Gastroesophageal sphincter (tissue), 4 donors: Measurements from ENCODE around the gene KIF13A. TPM values are rescaled to one million over a fixed set of nuclear protein-coding genes. Genes with fewer than 3 reads are reported as not detected.

Experiments
- ATAC-seq: fragments of 150-250 bp; one replicate; pipeline ENCODE4 v1.9.1; 2016; ENCODE audit warnings: mild to moderate bottlenecking, moderate library complexity
- H3K27ac ChIP-seq, 4 donors: fragments of 200-600 bp; sonication (generic) in 3 of 4; 1 replicate in 3 of 4; 2 replicates in 1 of 4; pipeline ENCODE4 v1.5.1; 2016 to 2019
- H3K27me3 ChIP-seq: fragments of 200-600 bp; sonication (generic); one replicate; pipeline ENCODE4 v1.5.1; 2019
- H3K36me3 ChIP-seq, 2 donors: fragments of 200-600 bp; sonication (generic); one replicate each; pipeline ENCODE4 v1.5.1; 2019; ENCODE audit warnings: control low read depth in 1 of 2
- H3K4me1 ChIP-seq, 3 donors: fragments of 200-600 bp; sonication (generic); 1 replicate in 2 of 3; 2 replicates in 1 of 3; pipeline ENCODE4 v1.5.1; 2016 to 2019; ENCODE audit warnings: control low read depth in 2 of 3
- H3K4me3 ChIP-seq, 2 donors: fragments of 200-600 bp; sonication (generic); one replicate each; pipeline ENCODE4 v1.5.1; 2019; ENCODE audit warnings: mild to moderate bottlenecking in 1 of 2, moderate library complexity in 1 of 2
- H3K9me3 ChIP-seq, 3 donors: fragments of 200-600 bp; sonication (generic); one replicate each; pipeline ENCODE4 v1.5.1; 2017 to 2019; ENCODE audit warnings: control low read depth in 2 of 3
- CTCF ChIP-seq, 4 experiments: fragments of 200-600 bp in 2 of 4; fragments of 450-650 bp in 2 of 4; sonication (generic) in 1 of 4; IDR thresholded peaks; one replicate each; pipeline ENCODE4 v1.5.1; 2017 to 2019; ENCODE audit warnings: antibody characterized with exemption in 4 of 4, mild to moderate bottlenecking in 2 of 4, moderate library complexity in 2 of 4
- EP300 ChIP-seq: sonication (generic); formaldehyde crosslinking; IDR thresholded peaks from one replicate; pipeline ENCODE4 v1.6.1; 2017; ENCODE audit warnings: antibody characterized with exemption, mild to moderate bottlenecking
- POLR2A ChIP-seq, 2 donors: fragments of 450-650 bp; IDR thresholded peaks; one replicate each; pipeline ENCODE4 v1.6.1; 2017; ENCODE audit warnings: antibody characterized with exemption in 2 of 2, mild to moderate bottlenecking in 2 of 2, moderate library complexity in 1 of 2
- POLR2AphosphoS5 ChIP-seq: sonication (generic); formaldehyde crosslinking; IDR thresholded peaks from one replicate; pipeline ENCODE4 v1.6.1; 2017; ENCODE audit warnings: antibody characterized with exemption
- WGBS, 2 donors: methylation state at CpG; one replicate each; pipeline ENCODE4 v1.1.5; 2018; ENCODE audit warnings: low coverage in 1 of 2; 5-methylcytosine and 5-hydroxymethylcytosine counted together
- total RNA-seq, 4 donors: library from RNA; depleted of rRNA; stranded (reverse); fragments of >200 nt; gene quantifications; one replicate each; pipeline ENCODE4 v1.1.0, GENCODE V29; 2016

The KIF13A gene
- total RNA-seq, 4 donors from 2014 or later = 67.7 to 98.9 (median 84.1) TPM

- WGBS, 2 donors = 75 to 82% methylated on average over 2 of the region's 2 CpGs
Observed at GRCh38 chr6:17968876-17969275, 18.6 kb downstream of the KIF13A start.

GRCh38 chr6:17967668-17968518 is 19.5 kb downstream of the KIF13A start:
- TF ChIP-seq POLR2A (IDR thresholded peaks at IDR 0.05) (no peak), EP300 (no peak), POLR2AphosphoS5 (no peak), CTCF (IDR thresholded peaks at IDR 0.05) (no peak)
- Histone ChIP-seq H3K9me3 (no peaks in the 10 kb centered on the region), H3K4me1 (peaks cover 8 to 86% (median 46%) of the 10 kb centered on the region in 3 donors), H3K4me3 (no peak overlapping the region), H3K27me3 (no peaks in the 10 kb centered on the region), H3K36me3 (no peaks in the 10 kb centered on the region), H3K27ac (peak overlapping the region in 3 of 4 donors; percentile 60 to 80 (median 77))
- no peak for ATAC-seq
- 60 to 85% methylated on average over 4 of the region's 5 CpGs for WGBS, 2 donors

More at GRCh38 chr6:17968876-17969275, 18.6 kb downstream of the KIF13A start:
- Histone ChIP-seq H3K9me3 (no peaks in the 10 kb centered on the region), H3K36me3 (no peaks in the 10 kb centered on the region), H3K4me3 (no peak overlapping the region), H3K27me3 (no peaks in the 10 kb centered on the region), H3K27ac (peak overlapping the region in 3 of 4 donors; percentile 52 to 80 (median 77)), H3K4me1 (peaks cover 13 to 93% (median 53%) of the 10 kb centered on the region in 3 donors)
- TF ChIP-seq CTCF (IDR thresholded peaks at IDR 0.05) (no peak), EP300 (no peak), POLR2A (IDR thresholded peaks at IDR 0.05) (no peak), POLR2AphosphoS5 (no peak)
- no peak for ATAC-seq

GRCh38 chr6:17966451-17966850 is 21.0 kb downstream of the KIF13A start:
- ATAC-seq = no peak
- TF ChIP-seq EP300 (no peak), POLR2AphosphoS5 (no peak), POLR2A (IDR thresholded peaks at IDR 0.05) (no peak), CTCF (IDR thresholded peaks at IDR 0.05) (no peak)
- WGBS, 2 donors = 39 to 92% methylated on average over 2 of the region's 2 CpGs
- Histone ChIP-seq H3K27me3 (no peaks in the 10 kb centered on the region), H3K36me3 (no peaks in the 10 kb centered on the region), H3K9me3 (no peaks in the 10 kb centered on the region), H3K4me3 (no peak overlapping the region), H3K4me1 (peaks cover 11 to 86% (median 43%) of the 10 kb centered on the region in 3 donors), H3K27ac (peak overlapping the region; percentile 11 to 80 (median 52))

GRCh38 chr6:17965397-17965796 is 22.0 kb downstream of the KIF13A start:
- Histone ChIP-seq H3K36me3 (no peaks in the 10 kb centered on the region), H3K4me3 (no peak overlapping the region), H3K9me3 (no peaks in the 10 kb centered on the region), H3K27me3 (no peaks in the 10 kb centered on the region), H3K4me1 (peaks cover 14 to 86% (median 33%) of the 10 kb centered on the region in 3 donors), H3K27ac (peak overlapping the region; percentile 11 to 80 (median 78))
- ATAC-seq = peak; percentile 39
- TF ChIP-seq POLR2AphosphoS5 = peak; percentile 81
- no peak for TF ChIP-seq CTCF (IDR thresholded peaks at IDR 0.05)

GRCh38 chr6:17964633-17965032 is 22.8 kb downstream of the KIF13A start:
- H3K27ac ChIP-seq = peak overlapping the region; percentile 11 to 80 (median 78)
- no peak overlapping the region for H3K4me3 ChIP-seq
- peaks cover 14 to 88% (median 36%) of the 10 kb centered on the region in 3 donors for H3K4me1 ChIP-seq
- H3K36me3 ChIP-seq = no peaks in the 10 kb centered on the region
- ATAC-seq = no peak
- no peak for TF ChIP-seq POLR2A (IDR thresholded peaks at IDR 0.05)
- no peak for TF ChIP-seq POLR2AphosphoS5
- no peak for TF ChIP-seq EP300
- TF ChIP-seq CTCF (IDR thresholded peaks at IDR 0.05) = no peak
- H3K9me3 ChIP-seq = no peaks in the 10 kb centered on the region
- H3K27me3 ChIP-seq = no peaks in the 10 kb centered on the region
- 84 to 89% methylated on average over 8 of the region's 8 CpGs for WGBS, 2 donors
